Endothelial cell of umbilical vein (primary cell): ENCODE data around the gene QSER1. TPM values are rescaled to one million over a fixed set of nuclear protein-coding genes. Genes with fewer than 3 reads are reported as not detected.

Source experiments
- BruUV-seq: library from RNA; stranded (reverse); fragments of 400-500 nt; replicated peaks from 2 replicates; lab custom pipeline; 2021; lab: Mats Ljungman, UMichigan
- CTCF ChIA-PET: fragments of 300-600, 350-600 bp; sonication (Branson Sonifier 250); formaldehyde crosslinking; loops from one replicate; lab custom pipeline; 2021; ENCODE audit warnings: antibody characterized with exemption, inconsistent platforms; lab: Charles Lee
- POLR2A ChIA-PET: fragments of 300-600, 350-600 bp; sonication (Branson Sonifier 250); formaldehyde crosslinking; loops from one replicate; lab custom pipeline; 2021; ENCODE audit warnings: antibody characterized with exemption, inconsistent platforms; lab: Charles Lee
- DNase-seq: peaks from one replicate; pipeline ENCODE4 v3.0.0-alpha.2; 2011; ENCODE audit warnings: low read depth, low spot score
- FAIRE-seq: peaks from 2 replicates; lab custom pipeline; 2011; peaks lifted over from hg19 to GRCh38; lab: Jason Lieb, UNC
- H2AFZ ChIP-seq: 2 replicates; pipeline ENCODE4 v1.6.0; 2012; ENCODE audit warnings: low read depth, low read length, control low read depth, inconsistent platforms
- H3K27ac ChIP-seq: 2 replicates; pipeline ENCODE4 v1.5.1; 2011; ENCODE audit warnings: low read depth, mild to moderate bottlenecking, control low read depth, low read length, moderate library complexity; ENCODE audit not compliant: insufficient read depth
- H3K27me3 ChIP-seq, 2 experiments: 2 replicates each; pipeline versions ENCODE4 v1.6.0 to v1.6.1; 2011; ENCODE audit warnings: low read length in 2 of 2, mixed read lengths in 1 of 2; ENCODE audit not compliant: control insufficient read depth in 2 of 2, insufficient read depth in 2 of 2
- H3K36me3 ChIP-seq, 2 experiments: 2 replicates in 1 of 2; 3 replicates in 1 of 2; pipeline ENCODE4 v1.5.1; 2011; ENCODE audit warnings: low read length in 2 of 2, mild to moderate bottlenecking in 1 of 2, moderate library complexity in 1 of 2; ENCODE audit not compliant: control insufficient read depth in 2 of 2, insufficient read depth in 2 of 2; ENCODE audit errors: extremely low read depth in 1 of 2
- H3K4me1 ChIP-seq: 3 replicates; pipeline ENCODE4 v1.5.1; 2011; ENCODE audit warnings: mild to moderate bottlenecking, low read length; ENCODE audit not compliant: control insufficient read depth, insufficient read depth; ENCODE audit errors: extremely low read depth
- H3K4me2 ChIP-seq: 2 replicates; pipeline ENCODE4 v1.6.1; 2011; ENCODE audit warnings: low read length, control low read depth, mixed read lengths; ENCODE audit not compliant: insufficient read depth
- H3K4me3 ChIP-seq, 3 experiments: fragments of 200-600 bp in 1 of 3; sonication (generic), shearing (Covaris generic) in 1 of 3; replicated peaks in 1 of 3; 2 replicates each; pipeline ENCODE4 v1.5.1; 2011 to 2016; ENCODE audit warnings: control low read depth in 3 of 3, low read length in 3 of 3, mild to moderate bottlenecking in 2 of 3, inconsistent platforms in 1 of 3, low read depth in 1 of 3, moderate library complexity in 1 of 3; ENCODE audit not compliant: insufficient read depth in 1 of 3
- H3K79me2 ChIP-seq: 2 replicates; pipeline ENCODE4 v1.6.0; 2012; ENCODE audit warnings: low read length, inconsistent platforms; ENCODE audit not compliant: control insufficient read depth, insufficient read depth
- H3K9ac ChIP-seq: replicated peaks from 2 replicates; pipeline ENCODE3; 2011; ENCODE audit warnings: low read length, control low read depth; ENCODE audit not compliant: insufficient read depth; ENCODE audit errors: extremely low read depth
- H3K9me1 ChIP-seq: replicated peaks from 3 replicates; pipeline ENCODE4 v1.6.0; 2011; ENCODE audit warnings: mild to moderate bottlenecking, low read length; ENCODE audit not compliant: control insufficient read depth, insufficient read depth; ENCODE audit errors: extremely low read depth
- H3K9me3 ChIP-seq: replicated peaks from 2 replicates; pipeline ENCODE4 v1.5.1; 2012; ENCODE audit warnings: low read length, inconsistent platforms; ENCODE audit not compliant: control insufficient read depth, insufficient read depth
- H4K20me1 ChIP-seq: replicated peaks from 2 replicates; pipeline ENCODE3; 2011; ENCODE audit warnings: mild to moderate bottlenecking, low read length; ENCODE audit not compliant: control insufficient read depth, insufficient read depth; ENCODE audit errors: extremely low read depth
- CTCF ChIP-seq, 2 donors: IDR thresholded peaks; 1 replicate in 1 of 2; 2 replicates in 1 of 2; pipeline ENCODE4 v1.5.1; 2011; ENCODE audit warnings: low read length in 2 of 2, mild to moderate bottlenecking in 2 of 2, moderate library complexity in 2 of 2, control low read depth in 1 of 2, inconsistent platforms in 1 of 2, low read depth in 1 of 2; ENCODE audit not compliant: insufficient read depth in 1 of 2; ENCODE audit errors: extremely low read depth in 1 of 2
- EZH2 ChIP-seq: IDR thresholded peaks from 2 replicates; pipeline ENCODE4 v1.6.1; 2012; ENCODE audit warnings: borderline replicate concordance, low read depth, mild to moderate bottlenecking, moderate library complexity, low read length, inconsistent platforms; ENCODE audit not compliant: severe bottlenecking
- FOS ChIP-seq: IDR thresholded peaks from 2 replicates; pipeline ENCODE4 v1.6.1; 2011; ENCODE audit warnings: mild to moderate bottlenecking, low read length, moderate library complexity, borderline replicate concordance; ENCODE audit not compliant: insufficient read depth
- GATA2 ChIP-seq: IDR thresholded peaks from 2 replicates; pipeline ENCODE4 v1.7.0; 2011; ENCODE audit warnings: low read depth, mild to moderate bottlenecking, moderate library complexity, mixed read lengths, low read length; ENCODE audit not compliant: insufficient read length, insufficient read depth
- JUN ChIP-seq: IDR thresholded peaks from 2 replicates; pipeline ENCODE4 v1.6.1; 2011; ENCODE audit warnings: borderline replicate concordance, low read depth; ENCODE audit not compliant: insufficient read length, insufficient read depth
- MAX ChIP-seq: IDR thresholded peaks from 2 replicates; pipeline ENCODE4 v1.6.1; 2011; ENCODE audit not compliant: insufficient read depth, insufficient read length
- MYC ChIP-seq: IDR thresholded peaks from one replicate; pipeline ENCODE4 v1.6.1; 2011; ENCODE audit warnings: mild to moderate bottlenecking, low read depth, low read length
- POLR2A ChIP-seq: IDR thresholded peaks from 2 replicates; pipeline ENCODE4 v1.6.1; 2012; ENCODE audit warnings: low read depth, mild to moderate bottlenecking, control low read depth, low read length
- POLR2AphosphoS5 ChIP-seq: IDR thresholded peaks from 2 replicates; pipeline ENCODE4 v1.6.1; 2012; ENCODE audit warnings: low read depth, mild to moderate bottlenecking, control low read depth, low read length, moderate library complexity; ENCODE audit not compliant: insufficient read depth
- dilution Hi-C: fragments of 300-500 bp; cut with MboI; formaldehyde crosslinking; loops from one replicate; pipeline ENCODE4 v1.15.0; 2019; ENCODE audit warnings: low sequenced_read_pairs; ENCODE audit not compliant: extremely low pct_ligation_motif_present
- intact Hi-C: fragments of 100-400 bp; cut with micrococcal nuclease; formaldehyde crosslinking; loops from one replicate; pipeline ENCODE4 v1.10.0; 2022
- polyA plus RNA-seq, 4 experiments: library from polyadenylated mRNA; depleted of rRNA in 3 of 4; stranded (reverse) in 3 of 4; unstranded in 1 of 4; fragments of >200 nt; gene quantifications; 2 replicates each; pipeline versions ENCODE4 v1.2.1 to v1.2.3, GENCODE V29; 2011 to 2012; ENCODE audit warnings: missing spikeins in 1 of 4
- total RNA-seq: library from RNA; stranded (reverse); gene quantifications from 2 replicates; pipeline ENCODE4 v1.2.3, GENCODE V29; 2021

QSER1 gene
- total and polyA plus RNA-seq, 2 donors (not counting 3 experiments of a cell fraction or from before 2014, with no cell fraction given) = 5.5 to 36.6 TPM

GRCh38 chr11:32982626-32983025 is 90.0 kb downstream of the QSER1 start:
- Histone ChIP-seq H3K4me2 (no peak overlapping the region), H3K27me3 (no peaks in the 10 kb centered on the region), H3K4me1 (no peaks in the 10 kb centered on the region), H4K20me1 (no peaks in the 10 kb centered on the region), H2AFZ (no peak overlapping the region), H3K9me1 (no peaks in the 10 kb centered on the region), H3K9ac (no peak overlapping the region), H3K9me3 (no peaks in the 10 kb centered on the region), H3K36me3 (no peaks in the 10 kb centered on the region), H3K79me2 (no peaks in the 10 kb centered on the region), H3K27ac (no peak overlapping the region), H3K4me3 (no peak overlapping the region)
- ChIA-PET CTCF (interaction anchor here (1.0 to 1.2 kb wide), 2 partner anchors 16 to 760 kb away, joined by 3 to 4 read pairs; no protein-coding TSS in a partner anchor), POLR2A (no interaction called here)
- FAIRE-seq (no peak), DNase-seq (no peak)
- no TSS peak for BruUV-seq
- TF ChIP-seq MAX = no peak
- no peak for TF ChIP-seq POLR2A
- TF ChIP-seq CTCF (IDR thresholded peaks at IDR 0.05; ENCODE audit: extremely low read depth in 1 of 2, insufficient read depth in 1 of 2, low read depth in 1 of 2, low read length in 2 of 2) = no peak
- TF ChIP-seq POLR2AphosphoS5 = no peak
- TF ChIP-seq EZH2 = no peak
- no peak for TF ChIP-seq JUN
- TF ChIP-seq FOS = no peak
- no peak for TF ChIP-seq MYC
- no peak for TF ChIP-seq GATA2
- dilution Hi-C loops = no loop called here
- intact Hi-C loops = no loop called here
